ENCODE results near the gene CTBP1. TPM values are rescaled to one million over a fixed set of nuclear protein-coding genes. Genes with fewer than 3 reads are reported as not detected.

The CTBP1 gene
- total and polyA plus RNA-seq, 2 of the 8 experiments (the other 6 are each of a cell fraction or from before 2014, with no cell fraction given) = 128 to 185 TPM

GRCh38 chr4:1236103-1236641 lies 12.8 kb downstream of the CTBP1 start (continued):
- TF ChIP-seq CTBP2 (IDR thresholded peaks at IDR 0.05; ENCODE audit: borderline replicate concordance, insufficient read depth, insufficient read length, low read length) (no peak), CHD1 (IDR thresholded peaks at IDR 0.05; ENCODE audit: low read depth, low read length) (no peak), CBX5 (IDR thresholded peaks at IDR 0.05; ENCODE audit: low read depth, low read length) (no peak), FOSL1 (IDR thresholded peaks at IDR 0.05; ENCODE audit: insufficient read depth, low read depth, low read length) (no peak)
